Activated CD4-positive, alpha-beta T cell treated with anti-CD3 and anti-CD28 coated beads, Interleukin-2, amount 10 ng/mL, durations not matched to agents 24 days and 14 days (primary cell): Measurements from ENCODE around the gene BTBD9. TPM values are rescaled to one million over a fixed set of nuclear protein-coding genes. Genes with fewer than 3 reads are reported as not detected.

Source experiments
- DNase-seq: peaks from one replicate; pipeline ENCODE4 v3.0.0; 2022
- H3K27ac Mint-ChIP-seq: one replicate; pipeline ENCODE4 v1.8.0; 2022; ENCODE audit warnings: mild to moderate bottlenecking, mixed read lengths
- H3K27me3 Mint-ChIP-seq: one replicate; pipeline ENCODE4 v1.8.0; 2022; ENCODE audit warnings: mixed read lengths
- H3K36me3 Mint-ChIP-seq: one replicate; pipeline ENCODE4 v1.8.0; 2022; ENCODE audit warnings: low read depth, mild to moderate bottlenecking, mixed read lengths
- H3K4me1 Mint-ChIP-seq: one replicate; pipeline ENCODE4 v1.8.0; 2021; ENCODE audit warnings: mixed read lengths
- H3K4me3 Mint-ChIP-seq: one replicate; pipeline ENCODE4 v1.8.0; 2022; ENCODE audit warnings: mild to moderate bottlenecking, moderate library complexity, mixed read lengths
- H3K9me3 Mint-ChIP-seq: one replicate; pipeline ENCODE4 v1.8.0; 2021; ENCODE audit warnings: mixed read lengths
- intact Hi-C: fragments of 100-400 bp; cut with micrococcal nuclease; formaldehyde crosslinking; loops from one replicate; pipeline ENCODE4 v1.15.1; 2023
- total RNA-seq: library from RNA; stranded (reverse); gene quantifications from 2 replicates; pipeline ENCODE4 v1.2.3, GENCODE V29; 2022

BTBD9 gene
- total RNA-seq, 1 donor from 2014 or later: 12.4 TPM

- H3K27me3 Mint-ChIP-seq: no peaks in the 10 kb centered on the region
- DNase-seq: no peak
- H3K4me3 Mint-ChIP-seq: no peak overlapping the region
- no peaks in the 10 kb centered on the region for H3K4me1 Mint-ChIP-seq
- H3K9me3 Mint-ChIP-seq: peaks cover 7% of the 10 kb centered on the region
- no peaks in the 10 kb centered on the region for H3K36me3 Mint-ChIP-seq
- H3K27ac Mint-ChIP-seq: no peak overlapping the region
- intact Hi-C loops: no loop called here
Measured at GRCh38 chr6:38233161-38233791, 406.5 kb downstream of the BTBD9 start.

- no peak for DNase-seq
- no peaks in the 10 kb centered on the region for H3K27me3 Mint-ChIP-seq
- no peak overlapping the region for H3K27ac Mint-ChIP-seq
- H3K9me3 Mint-ChIP-seq: peaks cover 7% of the 10 kb centered on the region
- H3K36me3 Mint-ChIP-seq: no peaks in the 10 kb centered on the region
- intact Hi-C loops: no loop called here
- no peaks in the 10 kb centered on the region for H3K4me1 Mint-ChIP-seq
- H3K4me3 Mint-ChIP-seq: no peak overlapping the region
Measured at GRCh38 chr6:38225766-38226165, 414.0 kb downstream of the BTBD9 start.

- intact Hi-C loops: no loop called here
- no peak for DNase-seq
- H3K9me3 Mint-ChIP-seq: no peaks in the 10 kb centered on the region
- H3K27me3 Mint-ChIP-seq: no peaks in the 10 kb centered on the region
- no peak overlapping the region for H3K4me3 Mint-ChIP-seq
- no peak overlapping the region for H3K27ac Mint-ChIP-seq
- no peaks in the 10 kb centered on the region for H3K36me3 Mint-ChIP-seq
- no peaks in the 10 kb centered on the region for H3K4me1 Mint-ChIP-seq
Measured at GRCh38 chr6:38221251-38221650, 418.5 kb downstream of the BTBD9 start.

- H3K27ac Mint-ChIP-seq: no peak overlapping the region
- H3K4me1 Mint-ChIP-seq: no peaks in the 10 kb centered on the region
- H3K4me3 Mint-ChIP-seq: no peak overlapping the region
- intact Hi-C loops: no loop called here
- no peaks in the 10 kb centered on the region for H3K36me3 Mint-ChIP-seq
- no peak for DNase-seq
- no peaks in the 10 kb centered on the region for H3K9me3 Mint-ChIP-seq
- H3K27me3 Mint-ChIP-seq: no peaks in the 10 kb centered on the region
Measured at GRCh38 chr6:38220069-38220723, 419.5 kb downstream of the BTBD9 start.

- Mint-ChIP-seq H3K9me3 (no peaks in the 10 kb centered on the region), H3K4me3 (no peak overlapping the region), H3K4me1 (no peaks in the 10 kb centered on the region), H3K36me3 (no peaks in the 10 kb centered on the region), H3K27me3 (no peaks in the 10 kb centered on the region), H3K27ac (no peak overlapping the region)
- intact Hi-C loops: no loop called here
- DNase-seq: no peak
Measured at GRCh38 chr6:38218235-38218634, 421.5 kb downstream of the BTBD9 start.

- H3K4me3 Mint-ChIP-seq: no peak overlapping the region
- intact Hi-C loops: no loop called here
- no peaks in the 10 kb centered on the region for H3K4me1 Mint-ChIP-seq
- no peaks in the 10 kb centered on the region for H3K9me3 Mint-ChIP-seq
- no peaks in the 10 kb centered on the region for H3K27me3 Mint-ChIP-seq
- H3K36me3 Mint-ChIP-seq: no peaks in the 10 kb centered on the region
- DNase-seq: no peak
- no peak overlapping the region for H3K27ac Mint-ChIP-seq
Measured at GRCh38 chr6:38216451-38216850, 423.3 kb downstream of the BTBD9 start.

GRCh38 chr6:38215651-38216311, 423.9 kb downstream of the BTBD9 start:
- Mint-ChIP-seq H3K4me3 (no peak overlapping the region), H3K4me1 (no peaks in the 10 kb centered on the region), H3K9me3 (no peaks in the 10 kb centered on the region), H3K36me3 (no peaks in the 10 kb centered on the region), H3K27ac (no peak overlapping the region), H3K27me3 (no peaks in the 10 kb centered on the region)
- no peak for DNase-seq
- intact Hi-C loops: no loop called here

GRCh38 chr6:38215225-38215624, 424.5 kb downstream of the BTBD9 start:
- no peaks in the 10 kb centered on the region for H3K36me3 Mint-ChIP-seq
- H3K4me3 Mint-ChIP-seq: no peak overlapping the region
- DNase-seq: no peak
- no peaks in the 10 kb centered on the region for H3K9me3 Mint-ChIP-seq
- no peaks in the 10 kb centered on the region for H3K27me3 Mint-ChIP-seq
- H3K27ac Mint-ChIP-seq: no peak overlapping the region
- intact Hi-C loops: no loop called here
- no peaks in the 10 kb centered on the region for H3K4me1 Mint-ChIP-seq

GRCh38 chr6:38214159-38214558, 425.6 kb downstream of the BTBD9 start:
- no peaks in the 10 kb centered on the region for H3K27me3 Mint-ChIP-seq
- intact Hi-C loops: no loop called here
- H3K4me3 Mint-ChIP-seq: no peak overlapping the region
- no peak overlapping the region for H3K27ac Mint-ChIP-seq
- no peaks in the 10 kb centered on the region for H3K4me1 Mint-ChIP-seq
- H3K9me3 Mint-ChIP-seq: no peaks in the 10 kb centered on the region
- no peaks in the 10 kb centered on the region for H3K36me3 Mint-ChIP-seq
- DNase-seq: no peak

GRCh38 chr6:38213251-38213658, 426.5 kb downstream of the BTBD9 start:
- no peaks in the 10 kb centered on the region for H3K27me3 Mint-ChIP-seq
- no peaks in the 10 kb centered on the region for H3K4me1 Mint-ChIP-seq
- H3K36me3 Mint-ChIP-seq: no peaks in the 10 kb centered on the region
- no peak overlapping the region for H3K27ac Mint-ChIP-seq
- intact Hi-C loops: no loop called here
- no peak overlapping the region for H3K4me3 Mint-ChIP-seq
- H3K9me3 Mint-ChIP-seq: no peaks in the 10 kb centered on the region
- DNase-seq: no peak

- Mint-ChIP-seq H3K36me3 (no peaks in the 10 kb centered on the region), H3K27me3 (no peaks in the 10 kb centered on the region), H3K27ac (no peak overlapping the region), H3K4me1 (no peaks in the 10 kb centered on the region), H3K4me3 (no peak overlapping the region), H3K9me3 (no peaks in the 10 kb centered on the region)
- intact Hi-C loops: no loop called here
- no peak for DNase-seq
Measured at GRCh38 chr6:38212579-38212978, 427.1 kb downstream of the BTBD9 start.

GRCh38 chr6:38212116-38212515, 427.6 kb downstream of the BTBD9 start:
- no peaks in the 10 kb centered on the region for H3K9me3 Mint-ChIP-seq
- no peaks in the 10 kb centered on the region for H3K36me3 Mint-ChIP-seq
- no peak overlapping the region for H3K27ac Mint-ChIP-seq
- no peaks in the 10 kb centered on the region for H3K27me3 Mint-ChIP-seq
- H3K4me1 Mint-ChIP-seq: no peaks in the 10 kb centered on the region
- no peak for DNase-seq
- intact Hi-C loops: no loop called here
- H3K4me3 Mint-ChIP-seq: no peak overlapping the region

GRCh38 chr6:38209371-38210260, 430.1 kb downstream of the BTBD9 start:
- no peak overlapping the region for H3K27ac Mint-ChIP-seq
- H3K9me3 Mint-ChIP-seq: no peaks in the 10 kb centered on the region
- no peaks in the 10 kb centered on the region for H3K36me3 Mint-ChIP-seq
- no peaks in the 10 kb centered on the region for H3K27me3 Mint-ChIP-seq
- DNase-seq: no peak
- intact Hi-C loops: no loop called here
- H3K4me1 Mint-ChIP-seq: no peaks in the 10 kb centered on the region
- no peak overlapping the region for H3K4me3 Mint-ChIP-seq

- no peaks in the 10 kb centered on the region for H3K36me3 Mint-ChIP-seq
- H3K4me3 Mint-ChIP-seq: no peak overlapping the region
- H3K27ac Mint-ChIP-seq: no peak overlapping the region
- no peaks in the 10 kb centered on the region for H3K9me3 Mint-ChIP-seq
- no peaks in the 10 kb centered on the region for H3K4me1 Mint-ChIP-seq
- no peaks in the 10 kb centered on the region for H3K27me3 Mint-ChIP-seq
- no peak for DNase-seq
- intact Hi-C loops: no loop called here
Measured at GRCh38 chr6:38208028-38208427, 431.7 kb downstream of the BTBD9 start.
